ENCODE data around the gene PTPRN2. TPM values are rescaled to one million over a fixed set of nuclear protein-coding genes. Genes with fewer than 3 reads are reported as not detected.

PTPRN2 gene
- total and polyA plus RNA-seq, 2 experiments from 2014 or later, result 0.28 TPM; not detected in 1

DNA sequence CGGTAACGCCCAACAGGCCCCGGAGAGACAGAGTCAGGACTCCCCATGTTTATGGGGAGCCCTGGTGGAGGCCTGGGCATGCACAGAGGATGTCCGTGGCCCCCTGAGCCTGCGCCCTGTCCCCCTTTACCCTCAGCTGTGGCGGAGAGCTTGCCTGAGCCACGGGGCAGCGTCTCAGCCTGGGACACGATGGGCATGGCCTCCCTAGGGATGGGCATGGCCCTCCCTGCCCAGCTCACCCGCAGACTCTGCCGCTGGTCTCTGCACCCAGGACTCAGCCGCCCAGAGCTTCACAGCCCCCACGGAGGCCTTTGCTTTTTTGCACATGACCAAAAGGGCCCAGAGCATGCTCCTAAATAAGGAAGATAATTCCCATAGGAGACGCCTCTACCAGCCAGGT is 394.2 kb downstream of the PTPRN2 start:
- Histone ChIP-seq H3K9me3 (ENCODE audit: low read depth) (no peaks in the 10 kb centered on the region), H3K4me3 (no peak overlapping the region), H3K36me3 (no peaks in the 10 kb centered on the region), H3K4me1 (ENCODE audit: low read depth) (no peaks in the 10 kb centered on the region), H3K27me3 (no peaks in the 10 kb centered on the region), H3K27ac (no peak overlapping the region)
- TF ChIP-seq, protein P1, sequence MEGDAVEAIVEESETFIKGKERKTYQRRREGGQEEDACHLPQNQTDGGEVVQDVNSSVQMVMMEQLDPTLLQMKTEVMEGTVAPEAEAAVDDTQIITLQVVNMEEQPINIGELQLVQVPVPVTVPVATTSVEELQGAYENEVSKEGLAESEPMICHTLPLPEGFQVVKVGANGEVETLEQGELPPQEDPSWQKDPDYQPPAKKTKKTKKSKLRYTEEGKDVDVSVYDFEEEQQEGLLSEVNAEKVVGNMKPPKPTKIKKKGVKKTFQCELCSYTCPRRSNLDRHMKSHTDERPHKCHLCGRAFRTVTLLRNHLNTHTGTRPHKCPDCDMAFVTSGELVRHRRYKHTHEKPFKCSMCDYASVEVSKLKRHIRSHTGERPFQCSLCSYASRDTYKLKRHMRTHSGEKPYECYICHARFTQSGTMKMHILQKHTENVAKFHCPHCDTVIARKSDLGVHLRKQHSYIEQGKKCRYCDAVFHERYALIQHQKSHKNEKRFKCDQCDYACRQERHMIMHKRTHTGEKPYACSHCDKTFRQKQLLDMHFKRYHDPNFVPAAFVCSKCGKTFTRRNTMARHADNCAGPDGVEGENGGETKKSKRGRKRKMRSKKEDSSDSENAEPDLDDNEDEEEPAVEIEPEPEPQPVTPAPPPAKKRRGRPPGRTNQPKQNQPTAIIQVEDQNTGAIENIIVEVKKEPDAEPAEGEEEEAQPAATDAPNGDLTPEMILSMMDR (IDR thresholded peaks at IDR 0.05; ENCODE audit: low read depth, low read length), result no peak
- no peak for DNase-seq (ENCODE audit: low read depth in 1 of 2, low spot score in 1 of 2)

DNA sequence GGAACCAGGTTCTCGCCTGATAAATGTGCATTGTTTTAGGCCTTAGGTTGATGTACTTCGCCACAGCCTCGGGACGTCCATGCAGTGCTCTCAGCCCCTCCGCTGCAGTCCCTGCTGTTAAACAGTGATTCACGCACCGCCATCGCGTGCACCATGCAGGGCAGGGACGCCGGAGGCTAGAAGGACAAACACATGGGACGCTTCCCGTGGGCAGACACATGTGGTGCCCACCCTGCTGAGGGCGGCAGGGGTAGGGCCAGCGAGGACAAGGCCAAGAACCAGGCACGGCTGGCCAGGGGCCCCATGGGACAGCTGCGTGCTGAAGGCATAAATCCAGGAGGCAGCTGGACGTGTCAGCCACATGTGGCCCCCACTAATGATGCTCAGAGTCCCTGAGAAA is 394.7 kb downstream of the PTPRN2 start:
- TF ChIP-seq, protein P1 (IDR thresholded peaks at IDR 0.05; ENCODE audit: low read depth, low read length), result no peak
- Histone ChIP-seq H3K27ac (no peak overlapping the region), H3K9me3 (ENCODE audit: low read depth) (no peaks in the 10 kb centered on the region), H3K4me1 (ENCODE audit: low read depth) (no peaks in the 10 kb centered on the region), H3K36me3 (no peaks in the 10 kb centered on the region), H3K27me3 (no peaks in the 10 kb centered on the region), H3K4me3 (no peak overlapping the region)
- DNase-seq (ENCODE audit: low read depth in 1 of 2, low spot score in 1 of 2), result no peak

DNA sequence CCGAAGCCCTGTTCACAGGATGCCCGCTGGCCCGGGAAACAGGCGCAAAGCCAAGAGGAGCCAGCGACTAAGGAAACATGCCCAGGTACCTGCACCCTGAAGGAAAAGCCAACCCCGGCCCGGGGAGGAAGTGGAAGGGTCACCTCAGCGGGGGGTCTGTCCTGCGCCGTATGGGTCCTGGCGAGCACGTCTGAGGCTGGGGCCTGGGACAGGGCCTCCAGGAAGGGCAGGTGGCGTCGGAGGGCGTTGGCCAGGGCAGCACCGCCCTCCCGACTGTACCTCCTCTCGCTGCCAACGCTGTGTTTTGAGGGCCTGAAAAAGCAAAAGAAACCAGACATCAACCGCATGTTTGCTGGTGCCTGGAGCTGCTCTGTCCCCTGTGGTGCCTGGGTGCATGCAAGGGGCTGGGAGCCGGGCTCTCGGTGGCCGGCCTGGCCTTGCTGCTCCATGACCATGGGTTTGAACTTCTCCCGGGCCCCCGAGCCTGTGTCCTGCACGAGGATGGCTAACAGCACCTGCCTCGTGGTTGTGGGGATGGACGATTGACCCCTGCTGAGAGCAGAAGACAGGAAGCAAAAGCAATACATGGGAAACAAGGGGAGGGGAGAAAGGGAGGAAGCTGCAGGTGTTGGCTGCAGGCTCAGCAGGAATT is 395.3 kb downstream of the PTPRN2 start:
- H3K9me3 ChIP-seq (ENCODE audit: low read depth), result no peaks in the 10 kb centered on the region
- H3K4me1 ChIP-seq (ENCODE audit: low read depth), result no peaks in the 10 kb centered on the region
- H3K27me3 ChIP-seq, result no peaks in the 10 kb centered on the region
- TF ChIP-seq, protein P1 (IDR thresholded peaks at IDR 0.05; ENCODE audit: low read depth, low read length), result no peak
- H3K4me3 ChIP-seq, result no peak overlapping the region
- no peaks in the 10 kb centered on the region for H3K36me3 ChIP-seq
- no peak overlapping the region for H3K27ac ChIP-seq
- DNase-seq (ENCODE audit: low read depth in 1 of 2, low spot score in 1 of 2), result no peak

DNA sequence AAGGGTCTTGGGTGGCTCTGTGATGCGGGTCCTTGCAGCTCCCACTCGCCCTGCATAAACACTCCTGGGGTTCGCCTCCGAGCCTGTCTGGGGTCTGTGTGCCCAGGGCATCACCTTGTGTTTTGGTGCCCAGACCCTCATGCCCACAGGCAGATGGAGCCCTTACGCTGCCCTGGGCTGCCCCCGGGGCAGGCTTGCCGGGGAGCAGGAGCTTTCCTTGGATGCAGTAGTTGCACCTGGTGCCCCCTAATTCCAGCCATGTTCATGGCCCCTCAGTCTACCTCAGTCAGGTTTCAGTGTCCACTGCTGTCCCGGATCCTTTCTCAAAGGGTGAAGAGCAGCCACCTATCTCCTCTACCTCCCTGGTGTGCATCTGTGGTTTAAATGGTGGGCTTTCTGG is 396.0 kb downstream of the PTPRN2 start:
- Histone ChIP-seq H3K27me3 (no peaks in the 10 kb centered on the region), H3K36me3 (no peaks in the 10 kb centered on the region), H3K4me1 (ENCODE audit: low read depth) (no peaks in the 10 kb centered on the region), H3K4me3 (no peak overlapping the region), H3K27ac (no peak overlapping the region), H3K9me3 (ENCODE audit: low read depth) (no peaks in the 10 kb centered on the region)
- TF ChIP-seq, protein P1 (IDR thresholded peaks at IDR 0.05; ENCODE audit: low read depth, low read length), result no peak
- no peak for DNase-seq (ENCODE audit: low read depth in 1 of 2, low spot score in 1 of 2)

DNA sequence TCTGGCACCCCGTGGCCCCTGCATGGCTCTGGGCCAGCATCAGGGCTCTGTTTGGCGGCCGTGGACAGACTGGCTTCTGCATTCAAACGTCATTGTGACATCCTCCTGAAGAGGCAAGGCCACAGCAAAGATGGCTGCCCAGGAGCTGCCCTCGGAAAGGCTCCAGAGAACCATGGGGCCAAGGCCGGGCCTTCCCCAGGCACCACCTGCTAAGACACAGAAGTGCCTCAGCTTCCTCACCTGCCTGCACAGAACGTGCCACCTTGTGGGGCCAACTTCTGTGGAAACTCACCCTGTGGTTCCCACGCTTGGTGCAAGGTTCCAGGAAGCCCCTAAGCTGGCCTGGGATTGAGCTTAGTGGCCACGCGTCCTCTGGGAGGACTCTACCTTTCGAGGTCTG is 396.9 kb downstream of the PTPRN2 start:
- H3K27ac ChIP-seq, result no peak overlapping the region
- H3K27me3 ChIP-seq, result no peaks in the 10 kb centered on the region
- TF ChIP-seq, protein P1 (IDR thresholded peaks at IDR 0.05; ENCODE audit: low read depth, low read length), result no peak
- H3K36me3 ChIP-seq, result no peaks in the 10 kb centered on the region
- no peaks in the 10 kb centered on the region for H3K4me1 ChIP-seq (ENCODE audit: low read depth)
- H3K4me3 ChIP-seq, result no peak overlapping the region
- DNase-seq (ENCODE audit: low read depth in 1 of 2, low spot score in 1 of 2), result no peak
- no peaks in the 10 kb centered on the region for H3K9me3 ChIP-seq (ENCODE audit: low read depth)

Data from cardiac muscle cell (in vitro differentiated cells and primary cell).